Ecto neural progenitor cell (in vitro differentiated cells): ENCODE measurements around the gene CLCNKA.

ENCODE experiments used
- DNase-seq: peaks from one replicate; pipeline ENCODE4 v3.0.0-alpha.2; 2018; ENCODE audit warnings: low spot score

CLCNKA gene

DNA sequence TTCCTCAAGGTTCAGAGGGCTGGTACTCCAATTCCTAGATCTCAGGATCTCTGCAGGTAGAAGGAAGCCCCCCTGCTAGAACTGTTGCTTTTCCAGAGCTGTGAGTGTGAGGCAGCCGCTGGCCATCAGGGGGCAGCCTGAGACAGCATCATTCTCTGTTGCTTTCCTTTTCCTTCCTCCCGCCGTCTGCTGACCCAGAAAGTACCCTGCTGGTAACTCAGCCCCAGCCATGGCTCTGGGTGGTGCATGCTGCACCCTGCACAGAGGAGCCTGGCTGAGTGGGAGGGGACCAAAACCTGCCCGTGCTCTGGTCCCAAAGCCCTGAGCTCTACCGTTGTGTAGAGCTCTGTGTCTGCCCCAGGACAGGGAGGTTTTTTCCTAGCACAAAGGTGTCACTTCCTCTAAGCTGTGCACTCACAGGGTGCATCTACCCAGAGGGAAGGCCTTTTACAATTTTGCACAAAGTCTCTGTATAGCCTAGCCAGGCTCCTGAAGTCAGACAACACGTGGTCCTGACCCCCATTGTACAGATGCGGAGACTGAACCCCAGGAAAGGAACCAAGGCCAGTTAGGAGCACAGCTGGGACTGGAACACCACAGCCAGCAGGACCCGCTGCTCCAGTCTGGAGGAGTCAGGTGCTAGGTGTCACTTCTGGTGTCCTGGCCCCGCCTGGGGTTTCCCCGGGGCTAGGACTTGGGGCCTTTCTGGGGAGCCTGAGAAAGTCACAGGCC is 57.3 kb downstream of the CLCNKA start:
- peak; percentile 86 for DNase-seq

GRCh38 chr1:16080422-16081150 is 58.8 kb downstream of the CLCNKA start:
- DNase-seq: no peak

DNA sequence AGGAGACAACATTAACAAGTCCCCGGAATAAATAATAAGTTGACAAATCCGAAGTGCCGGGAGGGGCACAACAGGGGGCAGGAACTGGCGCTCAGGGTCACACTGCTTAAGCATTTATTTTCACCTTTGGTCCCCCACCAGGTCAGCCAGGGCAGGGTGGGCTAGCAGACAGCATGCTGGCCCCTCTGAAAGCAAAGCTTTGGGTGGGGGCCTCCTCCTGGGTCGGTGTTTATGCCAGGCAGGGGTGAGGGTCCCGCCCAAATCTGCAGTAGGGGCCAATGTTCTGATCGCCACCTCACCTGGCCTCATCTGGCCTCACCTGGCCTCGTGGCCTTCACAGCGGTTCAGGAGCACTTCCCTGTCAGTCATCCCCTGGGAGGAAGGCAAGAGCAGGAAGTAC is 59.8 kb downstream of the CLCNKA start:
- no peak for DNase-seq

GRCh38 chr1:16082283-16083038 is 60.6 kb downstream of the CLCNKA start:
- peak; percentile 87 for DNase-seq

- DNase-seq: no peak
Observed at GRCh38 chr1:16083486-16083885, 61.6 kb downstream of the CLCNKA start.
